Suprapubic skin (tissue), 4 donors: Measurements from ENCODE around the gene NFE2.

ENCODE experiments used
- CTCF ChIP-seq, 2 donors: fragments of 200-600 bp in 1 of 2; fragments of 450-650 bp in 1 of 2; sonication (generic) in 1 of 2; IDR thresholded peaks; one replicate each; pipeline ENCODE4 v1.5.1; 2016 to 2019; ENCODE audit warnings: antibody characterized with exemption in 2 of 2, mild to moderate bottlenecking in 1 of 2, moderate library complexity in 1 of 2
- EP300 ChIP-seq: sonication (generic); formaldehyde crosslinking; IDR thresholded peaks from one replicate; pipeline ENCODE4 v1.6.1; 2017; ENCODE audit warnings: antibody characterized with exemption
- POLR2A ChIP-seq, 2 donors: fragments of 450-650 bp; IDR thresholded peaks; one replicate each; pipeline ENCODE4 v1.6.1; 2017; ENCODE audit warnings: antibody characterized with exemption in 2 of 2, mild to moderate bottlenecking in 2 of 2, moderate library complexity in 2 of 2
- POLR2AphosphoS5 ChIP-seq, 3 donors: sonication (generic); formaldehyde crosslinking; IDR thresholded peaks; one replicate each; pipeline ENCODE4 v1.6.1; 2017; ENCODE audit warnings: antibody characterized with exemption in 3 of 3

- TF ChIP-seq POLR2AphosphoS5 (IDR thresholded peaks at IDR 0.05) (no peak), CTCF (IDR thresholded peaks at IDR 0.05) (no peak), POLR2A (IDR thresholded peaks at IDR 0.05) (no peak), EP300 (no peak)
Observed at GRCh38 chr12:54270345-54270744, 30.5 kb downstream of the NFE2 start.
